Muscle of leg (tissue), 11 donors: Measurements from ENCODE around the gene ITGA11. TPM values are rescaled to one million over a fixed set of nuclear protein-coding genes. Genes with fewer than 3 reads are reported as not detected.

Source experiments
- DNase-seq: peaks from one replicate; pipeline ENCODE4 v3.0.0; 2013
- H3K27ac ChIP-seq: one replicate; pipeline ENCODE4 v1.5.1; 2013; ENCODE audit warnings: mild to moderate bottlenecking, low read length, control low read depth
- H3K27me3 ChIP-seq: one replicate; pipeline ENCODE4 v1.6.1; 2013; ENCODE audit warnings: low read length; ENCODE audit not compliant: control insufficient read depth, insufficient read depth
- H3K36me3 ChIP-seq: one replicate; pipeline ENCODE4 v1.6.1; 2013; ENCODE audit warnings: low read length; ENCODE audit not compliant: control insufficient read depth, insufficient read depth
- H3K4me1 ChIP-seq: one replicate; pipeline ENCODE4 v1.6.1; 2013; ENCODE audit warnings: low read length; ENCODE audit not compliant: control insufficient read depth, insufficient read depth
- H3K4me3 ChIP-seq: one replicate; pipeline ENCODE4 v1.5.1; 2013; ENCODE audit warnings: low read length, control low read depth
- H3K9me3 ChIP-seq: replicated peaks from 2 replicates; pipeline ENCODE4 v1.6.1; 2013; ENCODE audit warnings: low read depth, low read length; ENCODE audit not compliant: control insufficient read depth
- WGBS: methylation state at CpG from one replicate; pipeline ENCODE4 v1.1.5; 2013; ENCODE audit warnings: missing lambda C conversion rate; ENCODE audit not compliant: insufficient coverage; 5-methylcytosine and 5-hydroxymethylcytosine counted together
- polyA plus RNA-seq, 8 donors: library from polyadenylated mRNA; unstranded; fragments of 120-200 nt; gene quantifications; one replicate each; pipeline versions ENCODE4 v1.2.1 to v1.2.3, GENCODE V29; 2013; ENCODE audit warnings: inconsistent platforms in 1 of 8, low replicate concordance in 1 of 8; ENCODE audit not compliant: insufficient read length in 8 of 8, insufficient read depth in 1 of 8
- total RNA-seq: library from RNA; stranded (reverse); fragments of 120-200 nt; gene quantifications from one replicate; pipeline ENCODE4 v1.2.4, GENCODE V29; 2013

The ITGA11 gene
- total and polyA plus RNA-seq, 9 donors: 1.8 to 17.9 (median 5.5) TPM

DNA sequence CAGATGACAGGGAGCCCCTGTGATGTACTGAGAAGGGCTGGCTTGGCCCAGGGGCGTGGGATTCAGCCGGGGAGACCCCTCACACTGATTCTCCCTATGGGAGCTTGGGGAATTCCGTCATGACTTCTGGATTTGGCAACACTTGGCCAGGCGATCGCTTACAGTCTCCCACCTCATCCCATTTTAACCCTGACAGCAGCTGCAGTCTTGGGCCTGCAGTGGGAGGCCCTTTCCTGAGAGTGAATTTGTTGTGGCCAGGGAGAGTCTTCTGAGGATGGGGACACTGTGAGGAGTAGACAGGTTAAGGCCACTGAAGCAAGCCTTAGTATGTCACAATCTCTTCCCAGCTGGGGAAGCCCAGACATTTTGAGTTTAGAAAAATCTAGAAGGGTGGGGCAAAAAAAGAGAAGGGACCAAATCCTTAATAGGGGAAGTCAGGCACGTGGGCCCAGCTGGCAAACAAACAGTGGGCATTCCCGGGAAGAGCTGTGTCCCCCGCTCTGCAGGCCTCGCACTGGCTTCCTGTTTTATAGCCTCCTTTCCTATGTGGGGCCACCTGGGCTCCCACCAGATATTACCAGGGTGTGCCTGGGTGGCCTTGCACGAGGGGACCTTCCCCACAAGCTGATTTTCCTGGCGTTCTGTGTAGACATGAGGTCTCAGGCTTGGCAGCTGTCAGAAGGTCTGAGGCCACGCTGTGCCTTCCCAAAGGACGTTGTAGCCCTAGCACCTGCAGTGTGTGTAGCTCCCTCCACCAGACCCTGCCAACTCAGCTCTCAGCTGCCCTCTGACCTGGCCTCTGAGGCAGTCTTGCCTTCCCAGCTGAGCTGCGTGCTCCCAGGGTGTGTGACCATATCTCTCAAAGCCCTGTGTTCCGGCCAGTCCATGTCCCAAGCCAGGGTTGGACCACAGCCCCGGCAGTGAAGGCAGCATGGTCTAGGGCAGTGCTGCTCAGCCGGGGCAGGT, 89.9 kb downstream of the ITGA11 start:
- H3K36me3 ChIP-seq: no peaks in the 10 kb centered on the region
- WGBS: 32% methylated on average over 10 of the region's 17 CpGs
- H3K4me1 ChIP-seq: peaks cover 72% of the 10 kb centered on the region
- H3K27ac ChIP-seq: peak overlapping the region; percentile 62
- DNase-seq: peak; percentile 61
- H3K27me3 ChIP-seq: no peaks in the 10 kb centered on the region
- no peak overlapping the region for H3K4me3 ChIP-seq
- no peaks in the 10 kb centered on the region for H3K9me3 ChIP-seq

DNA sequence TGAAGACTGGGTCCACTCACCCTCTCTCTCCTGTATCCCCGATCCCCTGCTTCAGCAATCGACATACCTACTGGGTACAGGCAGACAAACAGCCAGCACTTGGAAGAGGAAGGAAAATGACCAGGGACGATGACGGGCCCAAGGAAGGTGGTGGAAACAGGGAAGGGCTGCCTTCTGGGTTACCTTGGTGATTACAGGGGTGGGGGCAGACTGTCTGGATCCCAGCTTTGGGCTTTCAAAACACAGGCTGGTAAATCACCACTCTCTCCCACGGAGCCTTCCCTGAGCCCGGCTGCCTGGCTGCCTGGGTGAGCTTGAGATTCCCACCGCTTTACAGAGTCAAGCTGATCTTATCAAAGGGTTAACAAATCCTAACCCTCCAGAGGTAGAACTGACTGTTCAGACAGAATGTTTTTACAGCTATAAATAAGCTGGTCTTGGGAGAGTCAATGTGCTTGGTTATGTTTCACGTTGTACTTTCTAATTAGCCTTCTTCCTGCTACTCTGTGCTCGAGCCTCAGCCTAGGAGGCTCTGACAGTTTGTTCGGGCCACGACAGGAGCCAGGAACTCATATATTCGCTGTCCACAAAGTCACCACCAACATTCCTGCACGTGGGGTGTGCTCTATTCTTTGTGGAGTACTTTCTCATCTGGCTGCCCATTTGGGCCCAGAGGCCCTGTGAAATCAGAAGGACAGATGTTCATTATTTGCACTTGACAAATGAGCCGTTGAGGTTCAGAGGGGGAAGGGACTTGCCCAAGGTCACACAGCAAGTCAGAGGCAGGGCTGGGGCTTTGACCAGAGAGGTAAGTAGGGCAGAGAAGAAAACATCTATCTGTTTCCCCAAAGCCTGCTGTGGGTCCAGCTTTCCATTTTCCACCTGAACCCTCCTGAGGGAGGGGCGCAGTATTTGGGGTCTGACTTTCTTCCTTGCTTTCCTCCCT, 91.0 kb downstream of the ITGA11 start:
- peaks cover 64% of the 10 kb centered on the region for H3K4me1 ChIP-seq

DNA sequence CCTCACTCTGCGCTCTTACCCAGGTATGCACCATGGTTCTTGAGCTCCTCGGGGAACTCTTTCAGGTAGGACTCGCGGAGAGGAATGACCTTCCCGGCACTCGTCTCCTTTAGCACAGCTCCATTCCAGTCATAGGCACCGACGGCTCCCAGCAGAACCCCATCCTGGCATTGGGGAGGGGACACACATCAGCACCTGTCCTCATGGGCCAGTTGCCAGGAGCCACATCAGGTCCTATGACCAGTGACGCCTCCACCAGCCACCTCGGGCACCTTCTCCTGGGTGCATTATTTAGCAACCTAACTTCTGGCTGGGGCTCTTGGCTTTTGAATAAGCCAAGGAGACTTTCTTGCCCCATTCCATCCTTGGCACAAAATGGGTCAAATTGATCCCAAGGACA, 92.5 kb downstream of the ITGA11 start:
- Histone ChIP-seq H3K27me3 (no peaks in the 10 kb centered on the region), H3K4me1 (peaks cover 64% of the 10 kb centered on the region), H3K36me3 (no peaks in the 10 kb centered on the region), H3K4me3 (no peak overlapping the region), H3K27ac (no peak overlapping the region), H3K9me3 (no peaks in the 10 kb centered on the region)
- peak; percentile 36 for DNase-seq
- 88% methylated on average over 10 of the region's 10 CpGs for WGBS

More for the DNA sequence above, 91.0 kb downstream of the ITGA11 start:
- no peak for DNase-seq
- 51% methylated on average over 5 of the region's 15 CpGs for WGBS
- Histone ChIP-seq H3K36me3 (no peaks in the 10 kb centered on the region), H3K27me3 (no peaks in the 10 kb centered on the region), H3K9me3 (no peaks in the 10 kb centered on the region), H3K27ac (peak overlapping the region; percentile 62), H3K4me3 (no peak overlapping the region)

DNA sequence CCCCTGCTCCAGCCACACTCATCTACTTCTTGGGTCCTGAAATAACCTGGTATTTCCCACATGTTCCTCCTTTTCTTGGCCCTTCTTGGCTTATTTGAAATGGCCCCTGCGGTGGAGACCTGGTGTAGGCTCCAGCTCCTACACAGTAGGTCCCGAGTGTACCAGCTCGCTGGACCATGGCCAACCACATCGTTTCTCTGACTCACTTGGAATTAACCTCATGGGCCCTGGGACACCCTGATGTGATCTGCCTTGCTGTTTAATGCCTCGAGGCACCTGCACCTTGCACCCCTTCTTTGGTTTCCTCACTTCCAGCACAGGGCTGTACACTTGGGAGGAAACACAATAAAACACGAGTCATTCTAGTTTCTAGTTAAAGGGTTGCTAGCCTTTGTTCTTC, 94.1 kb downstream of the ITGA11 start:
- no peak for DNase-seq
- H3K4me1 ChIP-seq: peaks cover 63% of the 10 kb centered on the region

DNA sequence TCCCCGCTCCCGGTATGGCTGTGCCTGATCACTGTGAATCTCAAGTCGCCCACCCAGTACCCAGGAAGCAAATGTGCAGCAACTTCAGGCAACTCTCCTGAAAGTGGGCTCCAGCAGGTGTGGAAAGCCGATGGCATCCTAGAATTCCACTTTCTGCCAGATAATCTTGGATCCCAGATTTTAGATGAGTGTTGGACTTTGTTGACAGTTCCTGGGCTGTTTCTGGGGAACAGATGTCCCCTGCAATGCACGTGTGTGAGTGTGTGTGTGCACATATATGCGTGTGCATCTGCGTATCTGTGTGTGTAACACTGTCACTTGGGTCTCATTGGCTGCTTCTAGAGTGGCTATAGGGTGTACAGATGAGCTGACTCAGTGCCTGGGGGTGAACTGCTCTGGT, 95.4 kb downstream of the ITGA11 start:
- H3K4me1 ChIP-seq: peaks cover 50% of the 10 kb centered on the region
- no peaks in the 10 kb centered on the region for H3K36me3 ChIP-seq
- 49% methylated on average over 7 of the region's 7 CpGs for WGBS
- H3K27ac ChIP-seq: no peak overlapping the region
- no peaks in the 10 kb centered on the region for H3K9me3 ChIP-seq
- H3K27me3 ChIP-seq: no peaks in the 10 kb centered on the region
- H3K4me3 ChIP-seq: no peak overlapping the region
- no peak for DNase-seq

More for the DNA sequence above, 94.1 kb downstream of the ITGA11 start:
- Histone ChIP-seq H3K9me3 (no peaks in the 10 kb centered on the region), H3K36me3 (no peaks in the 10 kb centered on the region), H3K27me3 (no peaks in the 10 kb centered on the region), H3K4me3 (no peak overlapping the region), H3K27ac (no peak overlapping the region)
- WGBS: 73% methylated on average over 4 of the region's 6 CpGs

DNA sequence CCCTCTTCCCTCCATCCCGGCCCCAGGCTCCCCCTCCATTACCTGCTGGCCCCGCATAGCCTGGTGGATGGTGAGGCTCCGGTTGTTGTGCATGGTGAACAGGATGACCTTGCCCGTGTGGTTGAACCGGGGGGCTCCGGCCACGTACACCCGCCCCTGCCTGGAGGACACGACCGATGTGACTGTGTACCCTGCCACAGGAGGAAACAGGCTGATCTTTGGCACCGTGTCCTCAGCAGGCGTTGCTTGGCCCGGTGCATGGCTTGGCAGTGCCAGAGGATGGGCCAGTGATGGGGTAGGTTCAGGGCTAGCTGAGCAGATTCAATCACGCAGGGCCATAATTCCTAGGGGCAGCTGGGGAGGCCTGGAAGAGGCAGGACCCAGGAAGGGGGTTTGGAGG, 96.3 kb downstream of the ITGA11 start:
- Histone ChIP-seq H3K27ac (no peak overlapping the region), H3K36me3 (no peaks in the 10 kb centered on the region), H3K27me3 (no peaks in the 10 kb centered on the region), H3K4me1 (peaks cover 42% of the 10 kb centered on the region), H3K4me3 (no peak overlapping the region), H3K9me3 (no peaks in the 10 kb centered on the region)
- 86% methylated on average over 12 of the region's 14 CpGs for WGBS
- no peak for DNase-seq

DNA sequence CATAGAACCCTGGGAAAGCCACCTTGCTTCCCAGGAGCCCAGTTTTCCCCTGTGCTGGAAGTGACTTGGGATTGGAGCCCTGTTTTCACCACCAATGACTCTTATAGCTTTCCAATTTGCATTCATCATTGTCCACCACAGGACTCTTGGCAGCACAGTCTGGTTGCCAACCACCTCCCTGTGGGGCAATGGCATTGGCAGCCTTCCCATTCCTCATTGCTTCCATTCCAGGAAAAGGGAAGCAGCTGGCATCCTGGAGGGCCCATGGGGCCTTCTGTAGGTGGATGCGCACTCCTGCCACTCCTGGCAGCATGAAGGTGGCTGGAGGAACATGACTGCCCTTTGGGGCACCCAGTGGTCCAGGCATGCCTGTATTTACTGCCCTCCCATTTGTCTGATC, 96.7 kb downstream of the ITGA11 start:
- no peaks in the 10 kb centered on the region for H3K36me3 ChIP-seq
- H3K27me3 ChIP-seq: no peaks in the 10 kb centered on the region
- H3K4me3 ChIP-seq: no peak overlapping the region
- peaks cover 38% of the 10 kb centered on the region for H3K4me1 ChIP-seq
- WGBS: 100% methylated on average over 1 of the region's 1 CpG
- H3K9me3 ChIP-seq: no peaks in the 10 kb centered on the region
- no peak for DNase-seq
- no peak overlapping the region for H3K27ac ChIP-seq

DNA sequence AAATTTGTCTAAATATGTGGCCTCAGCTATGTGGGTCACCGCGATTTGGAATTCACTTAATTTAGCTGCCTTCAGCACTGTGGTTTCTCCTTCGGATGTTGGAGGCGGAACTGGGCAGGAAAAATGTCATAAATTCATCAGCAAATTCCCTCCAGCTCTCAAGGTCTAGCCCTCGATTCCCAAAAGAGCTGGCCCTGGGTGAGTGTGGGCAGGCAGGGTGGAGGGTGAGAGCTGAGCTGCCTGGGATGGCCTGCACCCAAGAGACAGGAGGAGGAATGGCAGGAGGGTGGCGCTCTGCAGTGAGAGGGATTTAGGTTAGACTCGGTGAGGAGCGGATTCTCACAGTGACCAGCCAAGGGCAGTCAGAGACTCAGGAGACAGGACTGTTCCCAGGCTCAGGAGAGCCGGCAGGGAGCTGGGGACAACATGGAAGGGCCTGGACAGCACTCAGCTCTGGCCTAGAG, 97.3 kb downstream of the ITGA11 start:
- peak; percentile 42 for DNase-seq
- WGBS: 70% methylated on average over 6 of the region's 9 CpGs
- Histone ChIP-seq H3K4me3 (no peak overlapping the region), H3K4me1 (peaks cover 34% of the 10 kb centered on the region), H3K36me3 (no peaks in the 10 kb centered on the region), H3K27me3 (no peaks in the 10 kb centered on the region), H3K9me3 (no peaks in the 10 kb centered on the region), H3K27ac (no peak overlapping the region)

DNA sequence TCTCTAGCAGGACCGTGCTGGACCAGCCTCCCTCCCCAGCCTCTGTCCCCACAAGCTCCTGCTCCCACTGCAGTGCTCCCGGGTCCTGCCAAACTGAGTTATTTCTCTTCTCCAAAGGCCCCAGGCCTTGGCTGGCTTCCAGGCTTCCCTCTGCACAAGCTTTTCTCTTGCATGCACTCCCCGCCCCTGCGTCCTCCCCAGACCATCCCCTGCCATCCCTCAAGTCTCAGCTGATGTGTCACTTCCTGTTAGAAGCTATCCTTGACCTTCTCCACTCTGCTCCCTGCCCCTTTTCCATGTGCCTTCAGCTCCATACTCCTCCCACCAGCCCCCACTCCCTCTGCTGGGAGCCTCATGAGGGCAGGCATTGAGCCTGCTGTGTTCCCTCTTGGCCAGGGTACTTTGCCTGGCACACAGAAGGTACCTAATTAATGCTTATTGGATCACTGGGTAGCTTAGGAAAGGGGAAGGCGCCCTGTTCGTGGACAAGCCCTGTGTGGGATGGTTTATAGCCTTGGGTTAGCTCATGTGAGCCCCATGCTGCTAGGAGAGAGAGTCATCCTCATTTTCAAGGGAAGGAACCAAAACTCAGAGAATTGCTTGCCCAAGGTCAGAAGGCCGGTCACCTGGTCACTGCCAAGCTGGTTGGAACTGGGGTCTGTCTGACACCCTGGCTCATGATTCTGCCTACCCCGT, 98.0 kb downstream of the ITGA11 start:
- DNase-seq: peak; percentile 49
- Histone ChIP-seq H3K36me3 (no peaks in the 10 kb centered on the region), H3K4me3 (no peak overlapping the region), H3K27me3 (peaks cover 2% of the 10 kb centered on the region), H3K9me3 (no peaks in the 10 kb centered on the region), H3K4me1 (peaks cover 27% of the 10 kb centered on the region), H3K27ac (no peak overlapping the region)
- WGBS: 61% methylated on average over 8 of the region's 8 CpGs
